GM04504 (cell line): ENCODE data around the gene C6orf132.
"Not testable (repeated sequence)": the region's sequence is repeated elsewhere in the genome, so short reads cannot be mapped to it uniquely, and the experiment has no call there.

Experiments used
- DNase-seq: peaks from one replicate; pipeline ENCODE4 v3.0.0-alpha.2; 2012; ENCODE audit warnings: low read depth

The C6orf132 gene, protein sequence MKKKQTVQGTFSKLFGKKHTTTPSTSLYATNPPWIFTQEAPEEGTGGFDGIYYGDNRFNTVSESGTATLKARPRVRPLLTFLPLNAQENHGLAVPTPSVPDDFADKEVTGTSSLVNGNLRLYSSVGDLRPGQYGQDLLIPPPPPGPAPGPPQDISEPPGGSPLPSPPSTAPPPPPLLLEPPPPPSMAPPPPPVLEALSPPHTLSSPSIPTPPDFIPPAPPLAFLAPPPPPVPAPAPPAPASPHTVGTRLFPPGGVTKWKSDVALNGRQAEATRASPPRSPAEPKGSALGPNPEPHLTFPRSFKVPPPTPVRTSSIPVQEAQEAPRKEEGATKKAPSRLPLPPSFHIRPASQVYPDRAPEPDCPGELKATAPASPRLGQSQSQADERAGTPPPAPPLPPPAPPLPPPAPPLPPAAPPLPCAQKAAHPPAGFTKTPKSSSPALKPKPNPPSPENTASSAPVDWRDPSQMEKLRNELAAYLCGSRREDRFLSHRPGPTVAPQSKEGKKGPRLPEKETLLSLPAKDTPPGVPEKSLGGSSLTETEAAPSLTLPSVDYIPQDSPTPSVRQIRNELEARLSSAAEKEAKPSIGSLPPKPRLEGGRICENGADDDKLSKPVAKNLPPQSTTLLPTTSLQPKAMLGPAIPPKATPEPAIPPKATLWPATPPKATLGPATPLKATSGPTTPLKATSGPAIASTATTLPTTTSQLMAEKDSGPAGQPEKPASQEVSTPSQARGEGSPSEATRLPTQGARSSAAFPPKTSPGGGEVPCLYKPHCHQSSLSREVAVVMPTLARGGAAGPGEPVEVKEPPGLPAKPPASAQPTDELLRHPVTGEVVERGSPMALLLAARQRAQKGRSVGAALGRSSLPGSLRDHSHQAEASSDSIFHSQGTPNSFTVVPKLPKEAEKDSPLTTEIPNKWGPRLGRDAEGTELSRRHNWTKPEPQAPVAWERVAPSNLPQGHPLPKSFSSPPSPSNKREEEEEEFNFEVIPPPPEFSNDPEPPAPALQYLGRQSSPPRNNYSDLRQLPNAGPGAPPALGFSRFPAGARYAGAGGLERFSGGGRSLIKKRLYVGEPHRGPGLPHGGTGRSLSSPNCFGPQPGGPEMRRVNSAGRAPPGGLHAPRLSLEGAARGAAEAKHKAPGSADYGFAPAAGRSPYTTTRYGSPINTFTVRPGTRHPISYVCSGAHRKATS

DNA sequence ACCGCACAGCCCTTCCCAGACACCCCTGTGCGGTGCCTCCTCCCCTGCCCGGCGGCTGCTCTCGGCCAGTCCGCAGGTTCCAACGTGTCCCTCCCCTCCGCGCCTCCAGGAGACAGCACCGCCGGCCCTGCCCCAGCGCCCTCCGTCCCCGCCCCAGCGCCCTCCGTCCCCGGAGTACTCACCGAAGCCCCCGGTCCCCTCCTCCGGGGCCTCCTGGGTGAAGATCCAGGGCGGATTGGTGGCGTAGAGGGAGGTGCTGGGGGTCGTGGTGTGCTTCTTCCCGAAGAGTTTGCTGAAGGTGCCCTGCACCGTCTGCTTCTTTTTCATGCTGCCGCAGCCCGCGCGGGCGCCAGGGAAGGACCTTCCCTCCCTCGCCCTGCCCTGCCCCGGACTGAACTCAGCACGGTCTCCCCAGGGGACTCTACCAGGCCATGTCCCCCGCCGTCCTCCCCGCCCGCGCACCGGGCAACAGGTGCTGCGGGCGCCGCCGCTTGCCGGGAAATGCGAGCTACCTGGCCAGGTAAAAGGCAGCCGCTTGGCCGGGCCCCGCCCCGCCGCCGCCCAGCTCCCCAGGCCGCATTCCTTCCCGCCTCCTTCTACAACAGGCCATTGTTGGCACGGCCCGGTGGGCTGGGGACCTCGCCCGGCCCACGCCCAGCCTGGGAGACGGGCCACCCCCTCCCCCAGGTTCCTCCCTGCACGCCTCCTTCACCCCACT is at the start of gene C6orf132:
Gene C6orf132 (minus strand): TSS at position 503 of the 718 bp plus-strand sequence. CDS start 176 bp downstream, at position 327.
- no peak for DNase-seq

DNA sequence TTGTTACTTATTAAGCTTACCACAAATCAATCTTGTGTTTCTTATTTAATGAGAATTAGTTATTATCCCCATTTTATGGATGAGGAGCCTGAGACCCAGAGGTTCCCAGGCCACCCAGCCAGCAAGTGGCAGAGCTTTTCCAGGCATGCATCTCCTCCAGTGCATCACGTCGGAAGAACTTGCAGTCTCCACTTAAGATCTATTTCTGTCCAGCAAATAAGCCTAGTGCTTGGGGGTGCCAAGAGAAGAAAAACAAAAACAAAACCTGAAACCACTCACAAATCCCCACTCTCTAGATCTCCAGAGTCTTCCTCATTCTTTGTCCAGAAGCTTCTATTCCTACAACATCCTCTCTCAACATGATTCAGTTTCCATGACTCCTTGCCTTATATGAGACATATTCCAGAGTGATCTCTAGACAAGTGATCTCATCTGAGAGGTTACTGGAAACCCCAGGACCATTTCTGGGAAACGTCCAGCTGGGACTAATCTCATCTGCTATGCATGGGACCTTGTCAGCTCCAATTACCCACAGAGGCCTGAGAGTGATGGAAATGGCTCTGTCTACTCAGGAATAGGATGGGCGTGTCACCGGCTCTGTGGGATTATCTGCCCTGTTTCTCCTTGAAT is 48.2 kb upstream of the C6orf132 start:
- peak; percentile 61 for DNase-seq

DNA sequence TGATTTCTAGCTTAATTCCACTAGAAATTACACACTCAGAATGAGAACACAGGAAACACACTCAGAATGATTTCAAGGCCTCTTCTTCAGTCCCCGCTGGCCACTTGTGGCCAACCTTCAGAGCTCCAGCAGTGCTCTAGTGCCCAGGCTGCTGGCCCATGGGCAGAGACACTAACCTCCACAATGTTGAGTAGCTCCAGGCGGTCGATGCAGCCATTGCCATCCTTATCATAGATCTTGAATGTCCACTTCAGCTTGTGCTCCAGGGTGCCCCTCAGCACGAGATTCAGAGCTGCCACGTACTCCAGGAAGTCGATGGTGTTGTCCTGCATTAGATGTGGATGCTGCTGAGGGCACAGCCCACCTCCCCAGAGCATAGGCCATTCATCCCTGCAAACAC is 46.0 kb upstream of the C6orf132 start:
- no peak for DNase-seq

DNA sequence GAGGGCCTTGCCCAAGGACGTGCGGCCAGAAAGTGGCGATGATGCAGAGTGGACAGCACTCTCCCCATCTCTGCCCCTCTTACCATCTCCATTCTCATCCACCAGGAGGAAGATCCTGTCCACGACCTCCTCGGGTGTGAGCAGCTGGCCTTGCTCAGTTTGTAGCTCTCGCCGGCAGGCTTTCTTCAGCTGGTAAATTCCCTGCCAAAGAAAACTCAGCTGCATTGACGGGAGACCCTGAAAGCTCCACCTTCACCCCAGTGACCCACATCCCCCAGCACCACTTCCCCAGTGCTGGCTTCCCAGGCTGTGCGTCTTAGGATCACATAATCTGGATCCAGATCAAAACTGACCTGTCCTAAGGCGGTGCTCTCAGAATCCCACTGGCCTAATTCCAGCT is 43.2 kb upstream of the C6orf132 start:
- no peak for DNase-seq

DNA sequence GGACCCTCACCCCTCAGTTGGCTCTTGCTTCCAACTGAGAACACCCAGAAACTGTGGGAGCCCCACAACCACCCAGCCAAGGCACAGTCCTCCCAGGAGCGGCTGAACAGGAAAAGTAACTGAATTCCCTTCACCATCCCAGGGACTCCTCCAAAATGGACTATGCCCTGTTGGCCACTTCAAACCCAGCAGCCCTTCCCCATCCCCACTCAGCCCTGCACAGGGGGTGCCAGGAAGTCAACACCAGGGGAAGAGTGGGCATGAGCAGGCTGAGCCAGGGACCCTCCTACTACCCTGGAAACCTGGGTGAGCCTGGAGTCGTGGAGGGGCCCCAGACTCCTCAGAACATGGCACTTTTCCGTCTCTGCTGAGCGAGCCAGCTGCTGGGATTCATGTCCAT is 42.1 kb upstream of the C6orf132 start:
- DNase-seq, result no peak

DNA sequence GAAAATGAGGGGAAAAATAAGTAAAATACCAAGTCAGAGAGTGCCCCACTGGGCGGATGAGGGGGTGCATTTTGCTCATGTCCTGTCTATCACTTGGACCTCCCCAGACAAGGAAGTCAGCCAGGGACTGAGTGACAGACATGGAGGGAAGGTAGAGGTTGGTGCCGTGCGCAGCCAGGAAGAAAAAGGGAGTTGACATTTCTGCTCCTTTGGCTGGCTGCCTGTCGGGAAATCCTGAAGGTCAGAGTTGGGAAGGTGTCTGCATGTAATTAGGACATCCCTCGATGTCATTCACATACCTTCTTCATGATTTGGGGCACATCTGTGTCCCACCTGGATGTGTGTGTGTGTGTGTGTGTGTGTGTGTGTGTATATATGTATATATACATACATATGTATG is 39.7 kb upstream of the C6orf132 start:
- DNase-seq, result no peak

DNA sequence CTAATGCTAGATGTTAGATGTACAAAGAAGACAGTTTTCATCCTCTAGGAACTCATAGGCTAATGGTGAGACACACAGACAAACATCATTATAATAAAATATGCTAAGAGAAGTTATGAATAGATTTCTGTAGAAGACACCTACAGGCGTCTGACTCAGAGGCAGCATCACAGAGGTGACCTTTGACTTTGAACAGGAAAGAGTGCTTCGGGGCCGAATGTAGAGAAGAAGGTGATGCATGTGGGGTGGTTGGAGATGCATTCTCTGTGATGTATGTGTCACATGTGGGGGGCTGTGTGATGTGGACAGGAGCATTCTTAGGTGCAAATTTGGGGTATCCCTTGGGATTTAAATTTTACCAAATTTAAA is 37.5 kb upstream of the C6orf132 start:
- no peak for DNase-seq

DNA sequence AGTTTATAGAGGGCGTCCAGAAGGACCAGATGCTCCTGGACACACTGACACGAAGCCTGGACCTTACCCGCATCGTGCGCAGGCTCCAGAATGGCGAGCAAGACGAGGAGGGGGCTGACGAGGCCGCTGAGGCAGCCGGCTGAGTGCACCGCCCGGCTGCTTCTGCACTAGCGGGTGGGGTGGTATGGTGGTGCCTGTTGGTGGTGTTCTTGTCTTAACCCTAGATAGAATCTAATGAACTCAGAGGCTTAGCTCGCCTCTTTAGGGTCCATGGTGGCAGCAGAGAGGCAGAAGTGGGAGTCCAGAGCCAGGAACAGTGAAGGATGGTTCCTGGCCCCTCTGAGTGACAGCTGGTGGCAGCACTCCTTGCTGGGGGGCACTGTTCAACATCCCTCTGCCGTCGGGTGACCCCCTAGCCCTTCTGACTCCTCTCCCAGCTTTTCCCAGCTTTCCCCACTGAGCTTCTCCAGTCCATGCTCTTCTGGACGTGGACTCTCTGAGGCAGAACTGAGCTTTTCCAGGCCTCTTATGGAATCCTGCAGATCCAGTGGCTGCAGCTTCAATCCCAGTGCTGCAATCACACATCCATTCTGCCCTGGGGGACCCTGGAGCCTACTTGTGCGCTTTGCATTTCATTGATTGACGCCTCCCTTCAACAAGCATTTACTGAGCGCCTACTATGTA is 37.0 kb upstream of the C6orf132 start:
- DNase-seq, result no peak

DNA sequence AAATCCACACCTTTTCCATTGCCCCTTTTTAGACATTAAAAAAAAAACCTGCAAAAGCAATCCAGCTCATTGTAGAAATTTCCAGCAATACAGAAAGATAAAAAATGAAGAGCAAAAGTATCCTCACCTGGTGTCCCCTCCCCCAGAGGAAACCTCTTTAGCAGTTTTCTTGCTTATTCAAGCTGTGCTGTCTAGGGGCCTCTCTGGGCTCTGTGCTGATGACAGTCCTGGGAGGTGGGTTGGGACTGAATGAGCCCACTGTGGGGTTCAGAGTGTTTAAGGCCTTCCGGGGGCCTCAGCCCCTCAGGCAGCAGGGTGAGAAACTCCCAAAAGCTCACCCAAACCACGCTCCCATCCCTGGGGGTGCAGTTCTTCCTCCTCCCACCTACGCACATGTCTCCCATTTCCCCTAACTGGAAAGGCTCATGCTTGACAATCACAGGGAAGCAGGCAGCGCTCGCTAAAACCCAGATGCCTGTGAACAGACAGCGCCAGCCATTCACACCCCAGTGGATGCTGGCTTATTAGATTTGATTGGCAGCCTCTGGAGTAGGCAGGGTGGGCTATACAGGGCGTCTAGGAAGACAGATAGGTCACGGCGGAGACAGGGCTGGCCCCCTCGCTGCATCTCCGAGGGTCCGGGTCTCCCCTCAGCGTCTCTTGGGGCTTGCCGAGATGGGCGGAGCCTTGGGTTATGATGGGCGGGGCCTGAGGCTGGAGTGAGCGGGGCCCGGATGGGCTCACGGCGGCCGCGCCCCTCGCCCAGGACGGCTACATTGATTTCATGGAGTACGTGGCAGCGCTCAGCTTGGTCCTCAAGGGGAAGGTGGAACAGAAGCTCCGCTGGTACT is 35.3 kb upstream of the C6orf132 start:
- no peak for DNase-seq

DNA sequence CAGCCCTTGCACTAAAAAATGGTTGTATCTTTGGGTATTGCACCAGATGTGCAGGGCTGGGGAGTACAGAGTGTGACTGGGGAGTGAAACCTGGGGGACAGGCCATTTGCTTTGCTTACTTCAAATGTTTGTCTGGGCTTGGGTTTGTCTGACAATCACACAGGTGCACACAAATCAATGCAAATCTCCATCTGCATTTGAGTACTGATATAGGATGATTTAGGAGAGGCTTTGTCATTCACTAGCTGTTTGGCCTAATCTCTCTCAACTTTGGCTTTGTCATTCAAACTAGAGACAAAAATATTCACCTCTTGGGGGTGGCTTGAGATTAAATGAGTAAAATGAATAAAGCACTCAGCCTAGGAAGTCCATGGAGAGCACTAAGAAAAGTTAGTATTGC is 34.6 kb upstream of the C6orf132 start:
- DNase-seq, result no peak

DNA sequence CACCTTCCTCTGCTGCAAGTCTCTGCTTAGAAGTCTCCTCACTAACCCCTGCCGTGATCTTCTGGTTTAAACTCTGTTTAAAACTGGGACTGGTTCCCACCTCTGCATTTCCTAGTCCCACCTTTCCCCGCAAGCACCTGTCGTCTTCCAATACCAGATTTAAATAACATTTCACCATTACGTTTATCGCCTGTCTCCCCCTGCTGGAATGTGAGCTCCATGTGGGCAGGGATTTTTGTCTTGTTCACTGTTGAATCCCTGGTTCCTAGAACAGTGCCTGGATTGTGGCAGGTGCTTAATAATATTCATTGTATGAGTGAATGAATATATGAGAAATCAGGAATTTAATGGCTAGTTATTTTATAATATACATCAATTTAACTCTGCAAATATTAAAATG is 33.4 kb upstream of the C6orf132 start:
- no peak for DNase-seq

DNA sequence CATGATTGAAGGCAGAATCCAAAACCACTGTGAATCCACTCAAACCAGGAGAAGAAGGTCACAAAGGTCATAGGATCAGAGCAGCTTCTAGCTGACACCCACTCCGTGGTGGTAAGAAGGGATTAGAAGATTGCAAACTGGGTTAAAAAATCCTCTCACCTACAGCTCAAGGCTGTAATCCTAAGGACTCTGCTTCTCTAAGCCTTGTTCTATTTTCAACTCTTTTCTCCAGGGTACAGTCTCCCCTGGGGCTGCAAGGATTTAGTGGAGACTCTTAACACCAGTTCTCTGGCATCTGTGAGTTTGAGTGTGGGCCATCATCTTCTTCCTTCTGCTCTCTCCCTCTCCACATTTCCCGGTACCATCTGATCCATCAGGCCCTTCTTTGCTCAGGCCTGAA is 30.7 kb upstream of the C6orf132 start, which contains the start of gene GUCA1A:
Gene GUCA1A (plus strand): TSS at position 264 of the 400 bp plus-strand sequence. CDS start 250 bp downstream, outside the sequence.
- no peak for DNase-seq

DNA sequence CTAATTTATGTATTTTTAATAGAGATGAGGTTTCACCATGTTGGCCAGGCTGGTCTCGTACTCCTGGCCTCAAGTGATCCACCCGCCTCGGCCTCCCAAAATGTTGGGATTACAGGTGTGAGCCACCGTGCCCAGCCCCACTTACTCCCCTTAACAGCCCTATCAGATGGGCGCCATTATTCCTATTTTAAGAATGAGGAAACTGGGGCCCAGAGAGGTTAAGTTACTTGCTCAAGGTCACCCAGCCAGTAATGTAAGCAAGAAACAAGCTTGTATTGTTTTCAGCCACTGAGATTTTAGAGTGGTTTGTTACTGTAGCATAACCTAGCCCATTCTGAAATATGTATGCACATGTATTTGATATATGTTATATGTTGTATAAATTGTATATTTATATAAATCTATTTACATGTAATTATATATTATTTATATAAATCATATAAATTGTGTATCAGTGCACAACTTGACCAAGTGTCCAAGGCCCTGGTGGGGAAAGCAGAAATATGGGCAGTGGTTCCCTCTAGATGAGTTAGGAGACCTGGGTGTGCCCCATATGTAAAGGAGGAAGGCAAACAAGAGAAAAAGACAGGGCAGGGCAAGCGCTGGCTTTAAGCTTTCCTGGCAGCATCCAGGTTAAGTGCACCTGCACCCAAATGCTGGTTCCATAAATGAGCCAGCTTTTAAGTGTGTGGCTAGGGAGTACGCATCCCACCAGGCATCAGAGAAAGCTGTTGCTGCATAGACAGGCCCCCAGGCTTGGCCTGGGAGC is 29.6 kb upstream of the C6orf132 start:
- no peak for DNase-seq

DNA sequence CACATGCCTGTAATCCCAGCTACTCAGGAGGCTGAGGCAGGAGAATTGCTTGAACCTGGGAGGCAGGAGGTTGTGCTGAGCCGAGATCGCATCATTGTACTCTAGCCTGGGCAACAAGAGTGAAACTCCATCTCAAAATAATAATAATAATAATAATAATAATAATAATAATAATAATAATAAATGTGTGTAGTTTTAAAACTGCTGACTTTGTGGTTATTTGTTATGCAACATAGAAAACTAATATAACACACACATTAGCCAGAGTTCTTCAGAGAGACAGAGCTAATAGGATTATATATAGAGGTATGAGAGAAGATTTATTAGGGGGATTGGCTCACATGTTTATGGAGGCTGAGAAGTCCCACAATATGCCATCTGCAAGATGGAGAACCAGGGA is 27.4 kb upstream of the C6orf132 start:
- DNase-seq, result not testable (repeated sequence)

DNA sequence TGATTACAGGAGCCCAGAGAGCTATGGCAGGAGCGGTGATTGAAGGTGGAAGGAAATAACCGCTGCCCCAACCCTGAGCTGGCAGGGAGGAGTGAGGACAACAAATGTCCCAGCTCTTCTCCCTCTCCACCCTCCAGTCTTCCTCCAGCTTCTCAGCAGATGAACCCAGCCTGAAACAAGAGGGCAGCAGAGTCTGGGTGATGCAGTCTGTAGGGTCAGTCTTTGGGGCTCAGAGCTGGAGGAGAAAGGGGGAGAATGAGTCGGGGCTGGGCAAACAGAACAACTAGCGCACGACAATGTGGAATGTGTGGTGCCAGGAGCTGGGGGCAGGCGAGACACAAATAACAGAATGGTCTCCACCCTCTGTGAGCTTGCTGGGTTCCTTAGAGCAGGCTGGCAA is 26.2 kb upstream of the C6orf132 start:
- no peak for DNase-seq

DNA sequence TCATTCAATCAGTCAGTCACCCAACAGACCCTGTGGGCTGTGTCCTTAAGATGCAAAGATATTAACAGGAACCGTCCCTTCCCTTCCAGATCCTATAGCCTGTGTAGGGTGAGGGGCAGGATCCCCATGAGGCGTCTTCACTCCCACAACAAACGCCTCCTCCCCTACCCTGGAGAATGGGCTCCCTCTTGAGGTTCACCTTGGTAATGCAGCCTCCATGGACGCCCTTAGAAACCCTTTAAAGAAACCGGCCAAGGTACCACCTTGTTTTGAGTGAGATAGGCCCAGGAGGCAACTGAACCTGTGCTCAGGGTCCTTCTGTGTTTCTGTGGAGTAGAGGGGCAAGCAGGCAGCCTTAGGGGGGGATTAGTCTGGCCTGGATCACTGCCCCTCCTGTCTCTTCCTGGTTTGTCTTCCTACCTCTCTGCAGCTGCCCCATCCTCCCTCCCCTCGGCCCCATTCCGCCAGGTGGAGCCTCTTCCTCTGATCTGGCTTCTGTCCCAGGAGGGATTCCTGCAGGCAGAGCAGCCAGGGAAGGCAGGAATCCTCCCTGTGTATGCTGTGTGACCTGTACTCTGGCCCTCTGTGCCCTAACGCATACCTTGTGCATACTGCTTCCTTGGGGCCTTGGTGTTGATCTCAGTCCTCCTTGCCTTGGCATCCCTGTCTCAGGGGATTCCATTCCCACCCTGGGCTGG is 24.2 kb upstream of the C6orf132 start:
- no peak for DNase-seq

DNA sequence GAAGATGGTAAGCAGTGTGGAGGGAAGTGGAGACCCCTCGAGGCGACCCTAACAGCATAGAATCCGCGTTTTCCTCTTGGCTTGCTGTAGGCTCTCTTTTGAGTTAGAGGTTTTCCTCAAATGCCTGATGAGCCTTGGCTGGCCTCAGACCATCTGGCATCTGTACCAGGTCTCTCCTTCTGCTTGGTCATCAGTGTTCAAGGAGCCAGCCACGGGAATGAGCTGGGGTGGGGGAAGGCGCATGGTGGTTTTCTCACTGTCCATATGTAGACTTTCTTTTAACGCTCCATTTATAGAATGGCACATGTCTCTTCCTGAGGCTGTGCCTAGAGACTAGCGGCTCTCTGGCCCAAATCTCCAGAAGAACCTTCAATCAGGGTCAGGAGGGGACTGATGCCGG is 22.6 kb upstream of the C6orf132 start:
- peak; percentile 29 for DNase-seq

DNA sequence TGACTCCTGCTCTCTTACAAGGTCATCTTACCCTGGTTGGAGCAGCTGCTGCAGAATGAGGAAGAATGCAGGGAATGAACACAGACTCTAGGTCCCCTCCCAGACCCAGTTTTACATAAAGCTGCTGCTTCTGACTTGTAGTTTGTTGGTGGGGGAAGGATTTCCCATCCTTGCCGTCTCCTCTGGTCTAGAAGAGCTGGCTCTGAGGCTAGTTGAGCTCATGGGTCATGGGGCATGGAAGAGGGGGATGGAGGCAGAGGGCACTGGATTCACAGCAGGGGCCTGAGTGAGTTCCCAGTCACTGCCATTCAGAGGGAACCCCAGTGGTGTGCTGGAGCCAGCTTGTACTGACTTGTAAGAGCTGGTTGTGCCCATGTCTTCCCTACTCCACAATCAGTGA is 21.6 kb upstream of the C6orf132 start:
- DNase-seq, result no peak
